HUES64 (cell line): Measurements from ENCODE around the gene FGFR2.
A peak's percentile ranks its signal among the peaks of the same experiment; 100 is the strongest.

Experiments
- H3K27ac ChIP-seq: 2 replicates; pipeline ENCODE4 v1.7.0; 2013; ENCODE audit warnings: low read depth, low read length, inconsistent platforms
- H3K27me3 ChIP-seq: 2 replicates; pipeline ENCODE4 v1.6.1; 2013; ENCODE audit warnings: mild to moderate bottlenecking, low read length; ENCODE audit not compliant: insufficient read depth
- H3K36me3 ChIP-seq: 2 replicates; pipeline ENCODE4 v1.6.1; 2013; ENCODE audit warnings: mild to moderate bottlenecking, low read length; ENCODE audit not compliant: insufficient read depth
- H3K4me1 ChIP-seq: 2 replicates; pipeline ENCODE4 v1.6.1; 2013; ENCODE audit warnings: mild to moderate bottlenecking, low read length, moderate library complexity; ENCODE audit not compliant: insufficient read depth
- H3K4me3 ChIP-seq: 2 replicates; pipeline ENCODE4 v1.5.1; 2013; ENCODE audit warnings: mild to moderate bottlenecking, low read length, moderate library complexity
- H3K9ac ChIP-seq: 2 replicates; pipeline ENCODE4 v1.6.1; 2013; ENCODE audit warnings: mild to moderate bottlenecking, low read depth, low read length
- H3K9me3 ChIP-seq: 2 replicates; pipeline ENCODE4 v1.6.1; 2013; ENCODE audit warnings: low read depth, low read length; ENCODE audit not compliant: insufficient read depth
- WGBS: fragments of 150-250, 120-280 bp; methylation state at CpG from one replicate; pipeline ENCODE4 v1.1.7; 2013; ENCODE audit warnings: missing lambda C conversion rate; 5-methylcytosine and 5-hydroxymethylcytosine counted together

The FGFR2 gene

GRCh38 chr10:121596689-121597503 is 1.3 kb downstream of the FGFR2 start:
- Histone ChIP-seq H3K9ac (peak overlapping the region; percentile 87), H3K4me3 (peak overlapping the region; percentile 80), H3K4me1 (peaks cover 69% of the 10 kb centered on the region), H3K27ac (peak overlapping the region; percentile 100), H3K36me3 (peaks cover 27% of the 10 kb centered on the region), H3K27me3 (peaks cover 13% of the 10 kb centered on the region; the same call in 1 of the 2 replicates), H3K9me3 (no peaks in the 10 kb centered on the region)
- WGBS, result under 1% methylated on average over 54 of the region's 54 CpGs

DNA sequence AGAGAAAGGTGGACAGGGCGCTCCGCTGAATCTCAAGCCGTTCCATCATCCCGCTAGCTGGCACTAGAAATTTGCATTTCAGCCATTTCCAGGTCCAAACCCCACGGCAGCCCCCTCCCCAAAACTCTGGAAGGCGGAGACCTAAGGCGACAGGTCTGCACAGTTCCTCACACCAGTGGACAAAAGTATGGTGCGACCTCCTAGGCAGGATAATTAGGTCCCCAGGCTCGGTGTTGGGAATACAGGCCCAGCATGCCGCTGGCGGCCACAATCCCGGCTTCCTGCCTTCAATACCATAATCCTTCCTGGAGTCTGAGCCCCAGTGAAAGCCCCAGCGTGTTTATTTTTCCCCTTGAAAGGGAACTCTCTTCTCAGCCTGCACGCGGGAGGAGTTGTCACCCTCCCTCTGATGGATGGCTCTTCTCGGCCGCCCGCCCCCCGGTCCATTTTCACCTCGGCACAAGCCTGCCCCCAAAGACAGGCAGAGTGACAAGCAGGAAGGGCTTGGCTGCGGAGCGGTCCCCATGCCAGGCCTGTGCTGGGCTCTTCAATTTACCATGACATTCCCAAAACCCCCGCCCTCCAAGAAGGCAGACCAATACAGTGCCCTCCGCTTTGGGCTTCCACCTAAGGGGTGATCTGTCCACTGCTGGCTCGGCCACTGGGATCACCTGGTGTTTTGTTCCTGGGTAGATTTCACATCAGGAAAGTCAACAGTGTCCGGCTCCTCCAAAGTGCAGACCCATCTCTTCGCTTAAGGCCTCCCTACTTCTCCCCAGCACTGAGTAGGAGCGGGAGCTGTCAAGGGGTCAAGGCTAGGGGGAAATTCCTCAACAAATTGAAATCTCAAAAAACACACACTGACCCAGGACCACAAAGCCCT is 2.2 kb downstream of the FGFR2 start:
- H3K9ac ChIP-seq, result peak overlapping the region; percentile 9
- peaks cover 71% of the 10 kb centered on the region for H3K4me1 ChIP-seq
- peak overlapping the region; percentile 100; the same call in 1 of the 2 replicates for H3K27ac ChIP-seq

DNA sequence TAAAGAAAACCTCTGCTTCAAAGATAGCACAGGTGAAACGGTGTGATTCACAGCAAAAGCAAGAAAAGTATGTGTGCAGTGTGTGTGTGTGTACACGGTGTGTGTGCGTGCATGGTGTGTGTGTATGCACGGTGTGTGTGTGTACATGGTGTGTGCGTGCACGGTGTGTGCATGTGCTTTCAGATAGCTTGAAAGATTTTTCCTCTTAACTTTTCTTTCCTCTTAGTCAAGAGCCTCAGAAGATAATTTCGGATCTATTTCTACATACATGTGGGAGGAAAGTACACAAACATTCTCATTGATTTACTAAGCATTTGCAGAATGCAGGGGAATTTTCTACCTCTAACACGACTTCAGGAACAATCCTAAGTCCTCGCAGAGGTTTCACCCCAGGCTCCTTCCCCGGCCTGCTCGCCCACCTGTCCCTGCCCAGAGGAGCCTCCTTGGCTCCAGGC is 2.9 kb downstream of the FGFR2 start:
- Histone ChIP-seq H3K4me3 (peak overlapping the region; percentile 80), H3K9ac (0 out of 2 replicates have a peak overlapping the region, but pooled peaks have one; percentile 9), H3K27ac (peak overlapping the region; percentile 100; the same call in 1 of the 2 replicates), H3K4me1 (peaks cover 71% of the 10 kb centered on the region), H3K9me3 (no peaks in the 10 kb centered on the region), H3K27me3 (peaks cover 10% of the 10 kb centered on the region; the same call in 1 of the 2 replicates), H3K36me3 (peaks cover 42% of the 10 kb centered on the region)
- 45% methylated on average over 11 of the region's 11 CpGs for WGBS

More for the DNA sequence above, 2.2 kb downstream of the FGFR2 start:
- H3K27me3 ChIP-seq, result peaks cover 10% of the 10 kb centered on the region; the same call in 1 of the 2 replicates
- no peaks in the 10 kb centered on the region for H3K9me3 ChIP-seq
- peak overlapping the region; percentile 80 for H3K4me3 ChIP-seq
- H3K36me3 ChIP-seq, result peaks cover 35% of the 10 kb centered on the region
- 2% methylated on average over 28 of the region's 28 CpGs for WGBS

- Histone ChIP-seq H3K27ac (no peak overlapping the region; the same call in 1 of the 2 replicates), H3K4me1 (peaks cover 71% of the 10 kb centered on the region), H3K9ac (no peak overlapping the region), H3K9me3 (no peaks in the 10 kb centered on the region), H3K36me3 (peaks cover 47% of the 10 kb centered on the region), H3K27me3 (peaks cover 5% of the 10 kb centered on the region; the same call in 1 of the 2 replicates), H3K4me3 (peak overlapping the region; percentile 80)
- 86% methylated on average over 5 of the region's 5 CpGs for WGBS
These were observed 3.5 kb downstream of the FGFR2 start for GRCh38 chr10:121594623-121595350.

DNA sequence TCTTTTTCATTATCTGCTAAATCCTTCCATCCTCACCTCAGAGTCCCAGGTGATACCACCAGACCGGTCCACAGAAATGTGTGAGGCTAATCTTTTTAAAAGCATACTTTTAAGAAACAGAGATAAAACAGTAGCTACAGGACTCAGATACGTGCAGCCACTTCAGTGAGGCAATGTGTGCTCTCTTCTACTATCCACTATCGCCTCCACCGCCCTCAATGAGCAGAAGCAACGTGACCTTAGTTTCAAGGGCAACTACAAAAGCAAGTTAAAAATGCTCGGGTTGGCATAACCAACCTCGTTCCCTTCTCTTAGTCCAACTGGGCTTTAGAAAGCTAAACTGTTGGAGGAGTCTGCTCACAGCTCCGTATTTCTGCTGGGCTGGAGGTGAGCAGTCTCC is 4.2 kb downstream of the FGFR2 start:
- no peaks in the 10 kb centered on the region for H3K27me3 ChIP-seq
- whole genome bisulfite sequencing, result 85% methylated on average over 8 of the region's 8 CpGs
- no peak overlapping the region for H3K27ac ChIP-seq
- H3K9me3 ChIP-seq, result no peaks in the 10 kb centered on the region
- no peak overlapping the region for H3K9ac ChIP-seq
- peaks cover 51% of the 10 kb centered on the region for H3K36me3 ChIP-seq
- peaks cover 71% of the 10 kb centered on the region for H3K4me1 ChIP-seq
- H3K4me3 ChIP-seq, result peak overlapping the region; percentile 80; the same call in 1 of the 2 replicates

GRCh38 chr10:121593281-121594075 is 4.8 kb downstream of the FGFR2 start:
- Histone ChIP-seq H3K36me3 (peaks cover 51% of the 10 kb centered on the region), H3K4me1 (peaks cover 68% of the 10 kb centered on the region), H3K9me3 (no peaks in the 10 kb centered on the region), H3K4me3 (peak overlapping the region; percentile 80; the same call in 1 of the 2 replicates), H3K27me3 (no peaks in the 10 kb centered on the region), H3K27ac (no peak overlapping the region), H3K9ac (no peak overlapping the region)
- WGBS, result 92% methylated on average over 20 of the region's 20 CpGs

DNA sequence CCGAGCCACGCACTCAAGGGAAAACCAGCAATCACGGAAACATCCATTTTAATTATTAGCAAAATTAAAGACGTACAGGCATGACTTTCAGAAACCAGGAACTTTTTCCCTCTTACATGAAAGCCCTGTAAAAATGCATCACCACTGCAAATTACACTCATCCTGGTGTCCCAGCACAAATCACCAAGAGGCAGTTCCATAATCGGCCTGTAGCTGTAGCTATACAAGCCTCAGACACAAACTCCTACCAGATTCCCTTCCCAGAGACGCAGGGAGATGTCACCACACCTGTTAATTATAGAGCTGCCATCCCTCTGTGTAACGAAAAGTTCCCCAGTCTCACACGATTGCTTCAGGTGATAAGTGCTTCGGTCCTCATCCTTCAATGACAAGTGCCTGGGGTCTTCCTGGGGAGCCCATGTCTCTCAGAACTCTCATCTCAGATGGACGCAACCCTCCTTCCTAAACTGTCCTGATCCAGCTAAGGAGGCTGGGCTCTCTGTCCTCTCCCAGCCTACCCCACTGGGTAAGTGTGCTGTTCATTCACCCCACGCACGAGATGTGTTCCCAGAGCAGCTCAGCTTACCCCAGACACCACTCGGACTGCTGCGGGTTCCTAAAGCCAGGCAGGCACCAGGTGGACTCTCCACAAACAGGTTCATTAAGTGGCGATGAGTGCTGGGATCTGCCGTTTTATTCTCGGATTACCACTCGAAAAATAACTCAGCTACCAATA is 5.9 kb downstream of the FGFR2 start:
- no peak overlapping the region for H3K27ac ChIP-seq
- H3K4me3 ChIP-seq, result no peak overlapping the region
- WGBS, result 87% methylated on average over 18 of the region's 18 CpGs
- H3K4me1 ChIP-seq, result peaks cover 68% of the 10 kb centered on the region
- no peaks in the 10 kb centered on the region for H3K27me3 ChIP-seq
- no peaks in the 10 kb centered on the region for H3K9me3 ChIP-seq
- H3K9ac ChIP-seq, result no peak overlapping the region; the same call in 1 of the 2 replicates
- peaks cover 51% of the 10 kb centered on the region for H3K36me3 ChIP-seq

GRCh38 chr10:121591186-121591585 is 7.1 kb downstream of the FGFR2 start:
- Histone ChIP-seq H3K9ac (no peak overlapping the region), H3K27me3 (no peaks in the 10 kb centered on the region), H3K4me3 (no peak overlapping the region), H3K4me1 (peaks cover 68% of the 10 kb centered on the region), H3K36me3 (peaks cover 59% of the 10 kb centered on the region), H3K27ac (no peak overlapping the region), H3K9me3 (no peaks in the 10 kb centered on the region)
- WGBS, result 88% methylated on average over 6 of the region's 6 CpGs

GRCh38 chr10:121590772-121591171 is 7.5 kb downstream of the FGFR2 start:
- Histone ChIP-seq H3K9ac (no peak overlapping the region), H3K36me3 (peaks cover 64% of the 10 kb centered on the region), H3K4me3 (no peak overlapping the region), H3K9me3 (no peaks in the 10 kb centered on the region), H3K27ac (no peak overlapping the region), H3K4me1 (peaks cover 69% of the 10 kb centered on the region), H3K27me3 (no peaks in the 10 kb centered on the region)
- WGBS, result 89% methylated on average over 9 of the region's 9 CpGs
